HepG2 (cell line): ENCODE results near the gene SLC6A8. TPM values are rescaled to one million over a fixed set of nuclear protein-coding genes. Genes with fewer than 3 reads are reported as not detected.

Source experiments
- DNMT1 ChIP-seq: sonication (generic); formaldehyde crosslinking; IDR thresholded peaks from 2 replicates; pipeline ENCODE4 v1.5.1; 2020; ENCODE audit warnings: mild to moderate bottlenecking, missing genetic modification reagents
- KDM6A ChIP-seq: IDR thresholded peaks from 2 replicates; pipeline ENCODE4 v1.6.1; 2016; ENCODE audit warnings: low read depth
- MED1 ChIP-seq: sonication (generic); formaldehyde crosslinking; IDR thresholded peaks from 2 replicates; pipeline ENCODE4 v1.4.0; 2020; ENCODE audit warnings: missing genetic modification reagents
- MED13 ChIP-seq: sonication (generic); formaldehyde crosslinking; IDR thresholded peaks from 2 replicates; pipeline ENCODE4 v1.5.0; 2020; ENCODE audit warnings: missing genetic modification reagents
- MIER3 ChIP-seq: IDR thresholded peaks from 2 replicates; pipeline ENCODE4 v1.6.1; 2016; ENCODE audit warnings: missing compliant biosample characterization, borderline replicate concordance
- NFYC ChIP-seq: IDR thresholded peaks from 2 replicates; pipeline ENCODE4 v1.6.1; 2016; ENCODE audit warnings: missing genetic modification reagents, missing compliant biosample characterization
- RBAK ChIP-seq: sonication (generic); formaldehyde crosslinking; IDR thresholded peaks from 2 replicates; pipeline ENCODE4 v1.5.1; 2020; ENCODE audit warnings: mild to moderate bottlenecking, missing genetic modification reagents
- RBFOX2 ChIP-seq: fragments of 200-400 bp; formaldehyde crosslinking; IDR thresholded peaks from 2 replicates; pipeline ENCODE4 v1.6.1; 2017; ENCODE audit warnings: low read depth, mild to moderate bottlenecking, low read length
- RXRB ChIP-seq: IDR thresholded peaks from 2 replicates; pipeline ENCODE4 v1.6.1; 2016; ENCODE audit warnings: borderline replicate concordance, missing genetic modification reagents, missing compliant biosample characterization
- SMYD3 ChIP-seq: sonication (generic); formaldehyde crosslinking; IDR thresholded peaks from 2 replicates; pipeline ENCODE4 v1.8.1; 2023; ENCODE audit warnings: mild to moderate bottlenecking, missing genetic modification reagents
- TFAP4 ChIP-seq: sonication (generic); IDR thresholded peaks from 2 replicates; pipeline ENCODE4 v1.6.1; 2016; ENCODE audit warnings: low read depth, borderline replicate concordance
- ZEB1 ChIP-seq: IDR thresholded peaks from 2 replicates; pipeline ENCODE4 v1.6.1; 2012; ENCODE audit warnings: mild to moderate bottlenecking, low read depth, inconsistent platforms; ENCODE audit not compliant: insufficient replicate concordance
- ZFP90 ChIP-seq: sonication (generic); formaldehyde crosslinking; IDR thresholded peaks from 2 replicates; pipeline ENCODE4 v1.8.0; 2022; ENCODE audit warnings: missing genetic modification reagents, mild to moderate bottlenecking, inconsistent platforms, borderline replicate concordance
- ZNF143 ChIP-seq: sonication (generic); formaldehyde crosslinking; IDR thresholded peaks from 2 replicates; pipeline ENCODE4 v1.4.0; 2020; ENCODE audit warnings: missing genetic modification reagents
- ZNF343 ChIP-seq: sonication (generic); formaldehyde crosslinking; IDR thresholded peaks from 2 replicates; pipeline ENCODE4 v1.4.0; 2020; ENCODE audit warnings: mild to moderate bottlenecking, missing genetic modification reagents
- ZNF609 ChIP-seq: sonication (generic); formaldehyde crosslinking; IDR thresholded peaks from 2 replicates; pipeline ENCODE4 v1.4.0; 2020; ENCODE audit warnings: mild to moderate bottlenecking, missing genetic modification reagents, borderline replicate concordance
- ZNF687 ChIP-seq: sonication (generic); formaldehyde crosslinking; IDR thresholded peaks from 2 replicates; pipeline ENCODE4 v1.5.1; 2020; ENCODE audit warnings: mild to moderate bottlenecking, missing genetic modification reagents, moderate library complexity
- ZNF704 ChIP-seq: sonication (generic); formaldehyde crosslinking; IDR thresholded peaks from 2 replicates; pipeline ENCODE4 v1.8.1; 2023; ENCODE audit warnings: mild to moderate bottlenecking, inconsistent platforms, moderate library complexity, missing genetic modification reagents, borderline replicate concordance
- polyA plus RNA-seq, 8 experiments: library from polyadenylated mRNA; depleted of rRNA in 3 of 8; stranded (reverse) in 7 of 8; unstranded in 1 of 8; fragments of >200 nt; fragmentation: Illumina TruSeq in 4 of 8; extraction: Trizol in 4 of 8; gene quantifications; 2 replicates each; pipeline versions ENCODE4 v1.2.1 to v1.2.3, GENCODE V29; 2011 to 2016; ENCODE audit warnings: low read depth in 4 of 8, missing spikeins in 1 of 8, mixed read lengths in 1 of 8; ENCODE audit not compliant: insufficient read depth in 1 of 8
- total RNA-seq, 5 experiments: library from RNA; depleted of rRNA; stranded (reverse); fragments of >200 nt; fragmentation: Illumina TruSeq; extraction: Trizol; gene quantifications; 2 replicates each; pipeline ENCODE4 v1.2.3, GENCODE V29; 2016; ENCODE audit warnings: low read depth in 1 of 5

Gene SLC6A8
- total and polyA plus RNA-seq, 2 of the 13 experiments (the other 11 are each of a cell fraction or from before 2014, with no cell fraction given): 13.9 to 176 TPM

GRCh38 chrX:153724252-153725038 lies 36.7 kb downstream of the SLC6A8 start, which contains the start of the genes ABCD1 and BCAP31 (continued):
- TF ChIP-seq ZNF609 (CRISPR knock-in tag) (peak; percentile 31; the same call in 1 of the 2 replicates), DNMT1 (no peak), MED13 (no peak), SMYD3 (CRISPR knock-in tag) (no peak), ZNF687 (CRISPR knock-in tag) (peak; percentile 30), MIER3 (no peak), RBFOX2 (peak; percentile 78), ZFP90 (CRISPR knock-in tag) (no peak), RXRB (peak; percentile 26; the same call in 1 of the 2 replicates), TFAP4 (no peak), ZEB1 (no peak), RBAK (no peak), ZNF143 (CRISPR knock-in tag) (no peak), NFYC (CRISPR knock-in tag) (no peak), MED1 (CRISPR knock-in tag) (no peak; the same call in 1 of the 2 replicates), ZNF704 (no peak), KDM6A (no peak), ZNF343 (CRISPR knock-in tag) (no peak)
